K562 (cell line): ENCODE results near the gene NAA15. TPM values are rescaled to one million over a fixed set of nuclear protein-coding genes. Genes with fewer than 3 reads are reported as not detected.
A peak's percentile ranks its signal among the peaks of the same experiment; 100 is the strongest.
"Not testable (repeated sequence)": the region's sequence is repeated elsewhere in the genome, so short reads cannot be mapped to it uniquely, and the experiment has no call there.

ENCODE experiments used
- ATAC-seq: fragments of 200-7000 bp; cut with Tn5 transposase; 3 replicates; pipeline ENCODE4 v1.9.1; 2020; ENCODE audit warnings: moderate library complexity
- BruUV-seq: library from RNA; stranded (reverse); fragments of 400-500 nt; replicated peaks from 2 replicates; lab custom pipeline; 2021; lab: Mats Ljungman, UMichigan
- CTCF ChIA-PET: fragments of 300-600 bp; formaldehyde crosslinking; extraction: SDS; loops from one replicate; lab custom pipeline; 2021; ENCODE audit warnings: low intra/inter-chr PET ratio; lab: Yijun Ruan, JAX
- POLR2A ChIA-PET: fragments of 300-600, 350-650 bp; sonication (Branson Sonifier 250); formaldehyde crosslinking; extraction: SDS; loops from one replicate; lab custom pipeline; 2021; ENCODE audit warnings: antibody characterized with exemption, inconsistent platforms; lab: Yijun Ruan, JAX
- DNase-seq, 4 experiments: peaks; one replicate each; pipeline versions ENCODE4 v3.0.0 to v3.0.0-alpha.2; 2011 to 2018; ENCODE audit warnings: low spot score in 3 of 4, mixed read lengths in 3 of 4; ENCODE audit errors: extremely low read depth in 1 of 4
- FAIRE-seq: peaks from 2 replicates; lab custom pipeline; 2011; peaks lifted over from hg19 to GRCh38; lab: Jason Lieb, UNC
- H2AFZ ChIP-seq: 2 replicates; pipeline ENCODE4 v1.6.0; 2011; ENCODE audit warnings: low read depth, low read length, control low read depth, inconsistent platforms
- H3K27ac ChIP-seq: fragments of 200-600 bp; 3 replicates; pipeline ENCODE4 v1.8.0; 2011; ENCODE audit warnings: low read depth, mild to moderate bottlenecking, control low read depth, inconsistent platforms, low read length, moderate library complexity, mixed read lengths; ENCODE audit errors: extremely low read depth
- H3K27me3 ChIP-seq, 2 experiments: fragments of 300-600 bp in 1 of 2; 2 replicates in 1 of 2; 3 replicates in 1 of 2; pipeline versions ENCODE4 v1.6.0 to v1.8.0; 2011; ENCODE audit warnings: inconsistent platforms in 2 of 2, low read length in 2 of 2, mild to moderate bottlenecking in 1 of 2, mixed read lengths in 1 of 2, moderate library complexity in 1 of 2; ENCODE audit not compliant: control insufficient read depth in 2 of 2, insufficient read depth in 2 of 2
- H3K36me3 ChIP-seq: fragments of 300-600 bp; 3 replicates; pipeline ENCODE4 v1.8.0; 2011; ENCODE audit warnings: mild to moderate bottlenecking, low read length, inconsistent platforms; ENCODE audit not compliant: control insufficient read depth, insufficient read depth
- H3K4me1 ChIP-seq, 2 experiments: fragments of 200-600 bp in 1 of 2; replicated peaks in 1 of 2; 2 replicates in 1 of 2; 3 replicates in 1 of 2; pipeline versions ENCODE4 v1.5.1 to v1.8.0; 2011; ENCODE audit warnings: inconsistent platforms in 2 of 2, low read length in 2 of 2, mild to moderate bottlenecking in 1 of 2, mixed read lengths in 1 of 2, moderate library complexity in 1 of 2; ENCODE audit not compliant: control insufficient read depth in 2 of 2, insufficient read depth in 2 of 2
- H3K4me2 ChIP-seq: 2 replicates; pipeline ENCODE4 v1.6.1; 2011; ENCODE audit warnings: low read length, control low read depth, inconsistent platforms, mixed read lengths; ENCODE audit not compliant: insufficient read depth
- H3K4me3 ChIP-seq: fragments of 200-600 bp; sonication (generic), shearing (Covaris generic); 2 replicates; pipeline ENCODE4 v1.5.1; 2016; ENCODE audit warnings: control low read depth, inconsistent platforms
- H3K79me2 ChIP-seq: fragments of 200-600 bp; 3 replicates; pipeline ENCODE4 v1.8.0; 2011; ENCODE audit warnings: low read length, inconsistent platforms; ENCODE audit not compliant: control insufficient read depth, insufficient read depth
- H3K9ac ChIP-seq, 2 experiments: 2 replicates each; pipeline versions ENCODE4 v1.6.0 to v1.6.1; 2011; ENCODE audit warnings: low read depth in 2 of 2, low read length in 2 of 2, control low read depth in 1 of 2, inconsistent platforms in 1 of 2, mild to moderate bottlenecking in 1 of 2, mixed read lengths in 1 of 2; ENCODE audit not compliant: insufficient read depth in 1 of 2
- H3K9me1 ChIP-seq: one replicate; pipeline ENCODE4 v1.6.0; 2011; ENCODE audit warnings: inconsistent platforms, mild to moderate bottlenecking, low read length, moderate library complexity; ENCODE audit not compliant: control insufficient read depth, insufficient read depth
- H3K9me3 ChIP-seq: replicated peaks from 2 replicates; pipeline ENCODE4 v1.5.1; 2011; ENCODE audit warnings: low read depth, low read length, inconsistent platforms; ENCODE audit not compliant: control insufficient read depth, insufficient read depth
- H4K20me1 ChIP-seq: replicated peaks from 2 replicates; pipeline ENCODE4 v1.6.1; 2011; ENCODE audit warnings: low read length, inconsistent platforms, mixed read lengths; ENCODE audit not compliant: control insufficient read depth, insufficient read depth
- ARID1B ChIP-seq: fragments of 450-650 bp; IDR thresholded peaks from 2 replicates; pipeline ENCODE4 v1.6.1; 2016; ENCODE audit warnings: antibody characterized with exemption, mild to moderate bottlenecking, inconsistent platforms
- CBFA2T3 ChIP-seq: fragments of 450-650 bp; IDR thresholded peaks from 2 replicates; pipeline ENCODE4 v1.6.1; 2017
- CBX3 ChIP-seq, 2 experiments: IDR thresholded peaks; 1 replicate in 1 of 2; 2 replicates in 1 of 2; pipeline ENCODE4 v1.6.1; 2012; ENCODE audit warnings: inconsistent platforms in 2 of 2, low read length in 2 of 2, borderline replicate concordance in 1 of 2, control low read depth in 1 of 2
- CC2D1A ChIP-seq: fragments of 450-650 bp; IDR thresholded peaks from 2 replicates; pipeline ENCODE4 v1.6.1; 2017; ENCODE audit warnings: mild to moderate bottlenecking
- CHAMP1 ChIP-seq: fragments of 450-650 bp; IDR thresholded peaks from 2 replicates; pipeline ENCODE4 v1.6.1; 2016; ENCODE audit warnings: mild to moderate bottlenecking
- DPF2 ChIP-seq: fragments of 450-650 bp; IDR thresholded peaks from 2 replicates; pipeline ENCODE4 v1.6.1; 2016
- FOXM1 ChIP-seq, 2 experiments: fragments of 450-650 bp in 1 of 2; sonication (generic) in 1 of 2; formaldehyde crosslinking in 1 of 2; IDR thresholded peaks; 2 replicates each; pipeline versions ENCODE4 v1.6.1 to v1.9.0; 2017 to 2022; ENCODE audit warnings: low read depth in 2 of 2, mild to moderate bottlenecking in 2 of 2, missing genetic modification reagents in 1 of 2, moderate library complexity in 1 of 2
- MAZ ChIP-seq, 2 experiments: fragments of 450-650 bp in 1 of 2; sonication (generic) in 1 of 2; formaldehyde crosslinking; IDR thresholded peaks in 1 of 2; conservative IDR thresholded peaks in 1 of 2; 2 replicates each; pipeline versions ENCODE4 v1.4.0 to v1.5.0; 2020; ENCODE audit warnings: mild to moderate bottlenecking in 1 of 2, missing genetic modification reagents in 1 of 2
- MNT ChIP-seq, 2 experiments: fragments of 450-650 bp; conservative IDR thresholded peaks; 2 replicates each; pipeline ENCODE4 v1.6.1; 2017; ENCODE audit warnings: mild to moderate bottlenecking in 2 of 2, moderate library complexity in 2 of 2
- NCOR1 ChIP-seq: fragments of 450-650 bp; IDR thresholded peaks from 2 replicates; pipeline ENCODE4 v1.6.1; 2016; ENCODE audit warnings: mild to moderate bottlenecking, moderate library complexity
- SRF ChIP-seq, 2 experiments: fragments of 250-450, 450-650 bp in 1 of 2; sonication (Bioruptor Pico) in 1 of 2; sonication (generic) in 1 of 2; formaldehyde crosslinking; IDR thresholded peaks; 2 replicates each; pipeline versions ENCODE4 v1.5.0 to v1.5.1; 2020 to 2022; ENCODE audit warnings: mild to moderate bottlenecking in 1 of 2, missing genetic modification reagents in 1 of 2
- TAL1 ChIP-seq: fragments of 450-650 bp; IDR thresholded peaks from 2 replicates; pipeline ENCODE4 v1.6.1; 2016; ENCODE audit warnings: mild to moderate bottlenecking
- TCF3 ChIP-seq: sonication (generic); formaldehyde crosslinking; IDR thresholded peaks from 2 replicates; pipeline ENCODE4 v1.4.0; 2020; ENCODE audit warnings: mild to moderate bottlenecking, missing genetic modification reagents
- TEAD4 ChIP-seq, 2 experiments: sonication (generic) in 1 of 2; formaldehyde crosslinking in 1 of 2; IDR thresholded peaks; 2 replicates each; pipeline versions ENCODE4 v1.6.1 to v1.8.0; 2012 to 2022; ENCODE audit warnings: borderline replicate concordance in 1 of 2, inconsistent platforms in 1 of 2, low read length in 1 of 2, mild to moderate bottlenecking in 1 of 2, missing genetic modification reagents in 1 of 2
- TRIM24 ChIP-seq, 2 experiments: fragments of 450-650 bp; IDR thresholded peaks; 2 replicates each; pipeline ENCODE4 v1.6.1; 2016
- ZNF766 ChIP-seq: fragments of 200-800 bp; sonication (Bioruptor generic); conservative IDR thresholded peaks from 2 replicates; pipeline ENCODE4 v1.6.1; 2016; ENCODE audit warnings: missing genetic modification characterization, missing compliant biosample characterization
- WGBS: fragments of 100-300 bp; shearing (Covaris generic); methylation state at CpG from one replicate; pipeline ENCODE4 v1.1.6; 2016; ENCODE audit warnings: low coverage, mixed read lengths; ENCODE audit not compliant: insufficient coverage; ENCODE audit errors: missing lambda C conversion rate; 5-methylcytosine and 5-hydroxymethylcytosine counted together
- in situ Hi-C: fragments of 300-500 bp; cut with MboI; formaldehyde crosslinking; loops from 4 replicates; pipeline ENCODE4 v1.15.0; 2018; ENCODE audit warnings: inconsistent platforms, mixed read lengths
- intact Hi-C: fragments of 100-400 bp; cut with micrococcal nuclease; formaldehyde crosslinking; loops from 2 replicates; pipeline ENCODE4 v1.14.2; 2022
- polyA plus RNA-seq, 8 experiments: library from polyadenylated mRNA; depleted of rRNA in 4 of 8; stranded (reverse) in 5 of 8; unstranded in 3 of 8; fragments of >200 nt; fragmentation: Nextera tagmentation in 2 of 8; fragmentation: Illumina TruSeq in 1 of 8; extraction: Ambion mirVana in 2 of 8; extraction: Trizol in 1 of 8; gene quantifications; 2 replicates each; pipeline versions ENCODE4 v1.2.1 to v1.2.3, GENCODE V29; 2011 to 2014; ENCODE audit warnings: inconsistent platforms in 1 of 8, missing spikeins in 1 of 8
- total RNA-seq, 7 experiments: library from RNA; depleted of rRNA in 6 of 7; stranded (reverse); fragments of >200 nt in 6 of 7; fragmentation: Illumina TruSeq in 2 of 7; extraction: Trizol in 2 of 7; gene quantifications; 2 replicates each; pipeline versions ENCODE4 v1.2.1 to v1.2.3, GENCODE V29; 2011 to 2021; ENCODE audit warnings: low replicate concordance in 1 of 7

The NAA15 gene
- total and polyA plus RNA-seq, 9 of the 15 experiments (the other 6 are each of a cell fraction or from before 2014, with no cell fraction given) = 37.8 to 117 (median 63.2) TPM

DNA sequence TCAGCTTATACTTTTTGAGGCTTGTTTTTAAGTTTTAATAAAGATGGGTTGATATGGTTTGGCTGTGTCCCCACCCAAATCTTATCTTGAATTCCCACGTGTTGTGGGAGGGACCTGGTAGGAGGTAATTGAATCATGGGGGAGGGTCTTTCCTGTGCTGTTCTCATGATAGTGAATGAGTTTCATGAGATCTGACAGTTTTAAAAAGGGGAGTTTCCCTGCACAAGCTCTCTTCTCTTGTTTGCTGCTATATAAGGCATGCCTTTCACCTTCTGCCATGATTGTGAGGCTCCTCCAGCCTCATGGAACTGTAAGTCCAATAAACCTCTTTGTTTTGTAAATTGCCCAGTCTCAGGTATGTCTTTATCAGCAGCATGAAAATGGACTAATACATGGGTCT, 20.8 kb downstream of the NAA15 start:
- peaks cover 23% of the 10 kb centered on the region; the same call in 2 of the 3 replicates for H3K36me3 ChIP-seq
- ATAC-seq = peak; percentile 32
- H3K27me3 ChIP-seq; in situ Hi-C loops; H3K4me3 ChIP-seq; H3K4me1 ChIP-seq; intact Hi-C loops; H3K4me2 ChIP-seq; H3K9ac ChIP-seq; BruUV-seq; H3K9me3 ChIP-seq; H3K9me1 ChIP-seq; CTCF ChIA-PET; H2AFZ ChIP-seq; H4K20me1 ChIP-seq; DNase-seq; FAIRE-seq; TF ChIP-seq FOXM1 (CRISPR knock-in tag; IDR thresholded peaks at IDR 0.05; ENCODE audit: low read depth); TEAD4 (CRISPR knock-in tag; IDR thresholded peaks at IDR 0.05; ENCODE audit: borderline replicate concordance): not testable (repeated sequence)
- POLR2A ChIA-PET = interaction anchor here (0.5 to 1.6 kb wide), 4 partner anchors 9 to 374 kb away, joined by 3 to 7 read pairs (median 4); partner anchors contain the start of gene NAA15
- WGBS = 0% methylated on average over 1 of the region's 1 CpG
- TF ChIP-seq FOXM1 (IDR thresholded peaks at IDR 0.05; ENCODE audit: low read depth) = peak; percentile 20; the same call in 1 of the 2 replicates
- TF ChIP-seq ZNF766 (CRISPR knock-in tag) = peak; percentile 77
- TF ChIP-seq ARID1B = peak; percentile 60
- TF ChIP-seq CC2D1A = peak; percentile 78
- TF ChIP-seq TCF3 (CRISPR knock-in tag) = peak; percentile 24; the same call in 1 of the 2 replicates
- peak in 1 of 2 experiments; percentile 19; a peak in 1 of 3 replicates for TF ChIP-seq CBX3 (IDR thresholded peaks at IDR 0.05; ENCODE audit: borderline replicate concordance in 1 of 2, low read length in 2 of 2)
- TF ChIP-seq TEAD4 (IDR thresholded peaks at IDR 0.05; ENCODE audit: low read length) = peak; percentile 22; the same call in 1 of the 2 replicates
- 0 out of 4 replicates have a peak, but pooled peaks of 1 of the 2 experiments have one; percentile 17 for TF ChIP-seq MAZ (CRISPR knock-in tag; conservative IDR thresholded peaks at IDR 0.05 in 1 of 2, IDR thresholded peaks at IDR 0.05 in 1 of 2)
- TF ChIP-seq TRIM24 (IDR thresholded peaks at IDR 0.05) = peak; percentile 63 to 72
- TF ChIP-seq DPF2 = peak; percentile 42; the same call in 1 of the 2 replicates
- TF ChIP-seq TAL1 = peak; percentile 42; the same call in 1 of the 2 replicates
- peak in 1 of 2 experiments; percentile 80; a peak in 2 of 4 replicates for TF ChIP-seq SRF (CRISPR knock-in tag; IDR thresholded peaks at IDR 0.05)
- TF ChIP-seq CHAMP1 = peak; percentile 91
- TF ChIP-seq CBFA2T3 = peak; percentile 71
- TF ChIP-seq NCOR1 = peak; percentile 52; the same call in 1 of the 2 replicates
- TF ChIP-seq MNT (conservative IDR thresholded peaks at IDR 0.05) = peak; percentile 29 to 48; a peak in 1 of 4 replicates
- peak overlapping the region; percentile 47; the same call in 1 of the 3 replicates for H3K27ac ChIP-seq
- peaks cover 100% of the 10 kb centered on the region for H3K79me2 ChIP-seq
